ENCODE results near the gene SMYD3.

The SMYD3 gene

GRCh38 chr1:245960171-245960570 is 546.9 kb downstream of the SMYD3 start:
- no peak for TF ChIP-seq SP1 (IDR thresholded peaks at IDR 0.05)
- TF ChIP-seq BHLHE40 (IDR thresholded peaks at IDR 0.05; ENCODE audit: borderline replicate concordance): no peak
- TF ChIP-seq NFRKB (IDR thresholded peaks at IDR 0.05): no peak
- TF ChIP-seq HDGF (IDR thresholded peaks at IDR 0.05; ENCODE audit: borderline replicate concordance): no peak
- no peak for TF ChIP-seq ELF4 (IDR thresholded peaks at IDR 0.05)
- no peak for TF ChIP-seq L3MBTL2 (conservative IDR thresholded peaks at IDR 0.05)
- TF ChIP-seq LEF1 (IDR thresholded peaks at IDR 0.05; ENCODE audit: borderline replicate concordance): no peak
- TF ChIP-seq CTBP1 (IDR thresholded peaks at IDR 0.05; ENCODE audit: borderline replicate concordance): no peak
- no peak for TF ChIP-seq TARDBP (IDR thresholded peaks at IDR 0.05)
- no peak for TF ChIP-seq FOXM1 (IDR thresholded peaks at IDR 0.05; ENCODE audit: borderline replicate concordance)
- DNase-seq (ENCODE audit: extremely low spot score): no peak
- POLR2A ChIA-PET: no interaction called here
- CTCF ChIA-PET: no interaction called here

- no peak for DNase-seq (ENCODE audit: extremely low spot score)
- TF ChIP-seq ARNT (IDR thresholded peaks at IDR 0.05): no peak
- ChIA-PET CTCF (no interaction called here), POLR2A (no interaction called here)
Measured at GRCh38 chr1:245958016-245958415, 549.1 kb downstream of the SMYD3 start.

- ChIA-PET CTCF (no interaction called here), POLR2A (no interaction called here)
- no peak for TF ChIP-seq ARNT (IDR thresholded peaks at IDR 0.05)
- no peak for TF ChIP-seq FOXA1 (IDR thresholded peaks at IDR 0.05)
- TF ChIP-seq ZNF384 (IDR thresholded peaks at IDR 0.05): no peak
- TF ChIP-seq L3MBTL2 (conservative IDR thresholded peaks at IDR 0.05): no peak
- TF ChIP-seq LEF1 (IDR thresholded peaks at IDR 0.05; ENCODE audit: borderline replicate concordance): no peak
- TF ChIP-seq NFRKB (IDR thresholded peaks at IDR 0.05): no peak
- TF ChIP-seq ELF4 (IDR thresholded peaks at IDR 0.05): no peak
- no peak for TF ChIP-seq PKNOX1 (IDR thresholded peaks at IDR 0.05)
- no peak for TF ChIP-seq HDGF (IDR thresholded peaks at IDR 0.05; ENCODE audit: borderline replicate concordance)
- TF ChIP-seq SUZ12 (IDR thresholded peaks at IDR 0.05): no peak
- no peak for TF ChIP-seq FOXK2 (IDR thresholded peaks at IDR 0.05)
- no peak for TF ChIP-seq TARDBP (IDR thresholded peaks at IDR 0.05)
- TF ChIP-seq FOXM1 (IDR thresholded peaks at IDR 0.05; ENCODE audit: borderline replicate concordance): no peak
- no peak for TF ChIP-seq SP1 (IDR thresholded peaks at IDR 0.05)
- no peak for TF ChIP-seq CTBP1 (IDR thresholded peaks at IDR 0.05; ENCODE audit: borderline replicate concordance)
- no peak for TF ChIP-seq BHLHE40 (IDR thresholded peaks at IDR 0.05; ENCODE audit: borderline replicate concordance)
- no peak for DNase-seq (ENCODE audit: extremely low spot score)
Measured at GRCh38 chr1:245957427-245957826, 549.7 kb downstream of the SMYD3 start.

GRCh38 chr1:245956225-245956624 is 550.9 kb downstream of the SMYD3 start:
- ChIA-PET CTCF (no interaction called here), POLR2A (no interaction called here)
- TF ChIP-seq FOXK2 (IDR thresholded peaks at IDR 0.05) (no peak), CTBP1 (IDR thresholded peaks at IDR 0.05; ENCODE audit: borderline replicate concordance) (no peak), LEF1 (IDR thresholded peaks at IDR 0.05; ENCODE audit: borderline replicate concordance) (no peak), BHLHE40 (IDR thresholded peaks at IDR 0.05; ENCODE audit: borderline replicate concordance) (no peak), HDGF (IDR thresholded peaks at IDR 0.05; ENCODE audit: borderline replicate concordance) (no peak)
- DNase-seq (ENCODE audit: extremely low spot score): no peak

GRCh38 chr1:245953876-245954660 is 553.0 kb downstream of the SMYD3 start:
- no peak for DNase-seq (ENCODE audit: extremely low spot score)
- TF ChIP-seq SUZ12 (IDR thresholded peaks at IDR 0.05) (no peak), TARDBP (IDR thresholded peaks at IDR 0.05) (no peak), LEF1 (IDR thresholded peaks at IDR 0.05; ENCODE audit: borderline replicate concordance) (no peak), ELF4 (IDR thresholded peaks at IDR 0.05) (no peak), SP1 (IDR thresholded peaks at IDR 0.05) (no peak), FOXK2 (IDR thresholded peaks at IDR 0.05) (no peak), FOXA1 (IDR thresholded peaks at IDR 0.05) (no peak), BHLHE40 (IDR thresholded peaks at IDR 0.05; ENCODE audit: borderline replicate concordance) (no peak), ZNF384 (IDR thresholded peaks at IDR 0.05) (no peak), NFRKB (IDR thresholded peaks at IDR 0.05) (no peak), FOXM1 (IDR thresholded peaks at IDR 0.05; ENCODE audit: borderline replicate concordance) (no peak), HDGF (IDR thresholded peaks at IDR 0.05; ENCODE audit: borderline replicate concordance) (no peak), PKNOX1 (IDR thresholded peaks at IDR 0.05) (no peak), ARNT (IDR thresholded peaks at IDR 0.05) (no peak), L3MBTL2 (conservative IDR thresholded peaks at IDR 0.05) (no peak), CTBP1 (IDR thresholded peaks at IDR 0.05; ENCODE audit: borderline replicate concordance) (no peak)
- CTCF ChIA-PET: no interaction called here
- POLR2A ChIA-PET: no interaction called here

- TF ChIP-seq SP1 (IDR thresholded peaks at IDR 0.05) (no peak), ARNT (IDR thresholded peaks at IDR 0.05) (no peak), ZNF384 (IDR thresholded peaks at IDR 0.05) (no peak), FOXM1 (IDR thresholded peaks at IDR 0.05; ENCODE audit: borderline replicate concordance) (no peak), ELF4 (IDR thresholded peaks at IDR 0.05) (no peak), TARDBP (IDR thresholded peaks at IDR 0.05) (no peak), NFRKB (IDR thresholded peaks at IDR 0.05) (no peak), SUZ12 (IDR thresholded peaks at IDR 0.05) (no peak), FOXK2 (IDR thresholded peaks at IDR 0.05) (no peak), PKNOX1 (IDR thresholded peaks at IDR 0.05) (no peak)
- DNase-seq (ENCODE audit: extremely low spot score): no peak
- ChIA-PET POLR2A (no interaction called here), CTCF (no interaction called here)
Measured at GRCh38 chr1:245952383-245953026, 554.6 kb downstream of the SMYD3 start.

Measured in HEK293T (cell line).